Activated gamma-delta T cell treated with anti-CD3 and anti-CD28 coated beads, Interleukin-2, amount 50 U/mL, for 16 hours (primary cell): ENCODE results near the gene RBMS1.
A peak's percentile ranks its signal among the peaks of the same experiment; 100 is the strongest.
"Not testable (repeated sequence)": the region's sequence is repeated elsewhere in the genome, so short reads cannot be mapped to it uniquely, and the experiment has no call there.

Experiments used
- DNase-seq: peaks from one replicate; pipeline ENCODE4 v3.0.0-alpha.2; 2020; ENCODE audit warnings: low read depth

The RBMS1 gene

GRCh38 chr2:160434254-160434948 lies 59.2 kb downstream of the RBMS1 start:
- no peak for DNase-seq

- DNase-seq = no peak
These were observed 60.0 kb downstream of the RBMS1 start for GRCh38 chr2:160433466-160434140.

GRCh38 chr2:160432633-160433032 lies 61.0 kb downstream of the RBMS1 start:
- no peak for DNase-seq

GRCh38 chr2:160431441-160431840 lies 62.2 kb downstream of the RBMS1 start:
- no peak for DNase-seq

- no peak for DNase-seq
These were observed 63.6 kb downstream of the RBMS1 start for GRCh38 chr2:160430001-160430344.

GRCh38 chr2:160429248-160430000 lies 64.2 kb downstream of the RBMS1 start:
- DNase-seq = no peak

GRCh38 chr2:160428405-160428763 lies 65.2 kb downstream of the RBMS1 start:
- DNase-seq = no peak

- peak; percentile 44 for DNase-seq
These were observed 65.8 kb downstream of the RBMS1 start for GRCh38 chr2:160427629-160428404.

GRCh38 chr2:160426604-160427003 lies 67.0 kb downstream of the RBMS1 start:
- DNase-seq = no peak

GRCh38 chr2:160425434-160426151 lies 68.0 kb downstream of the RBMS1 start:
- no peak for DNase-seq

GRCh38 chr2:160423126-160423525 lies 70.5 kb downstream of the RBMS1 start:
- no peak for DNase-seq

- not testable (repeated sequence) for DNase-seq
These were observed 71.7 kb downstream of the RBMS1 start for GRCh38 chr2:160421646-160422501.

- DNase-seq = no peak
These were observed 72.9 kb downstream of the RBMS1 start for GRCh38 chr2:160420711-160421110.

GRCh38 chr2:160419776-160420505 lies 73.7 kb downstream of the RBMS1 start:
- no peak for DNase-seq

GRCh38 chr2:160418853-160419252 lies 74.8 kb downstream of the RBMS1 start:
- no peak for DNase-seq

- DNase-seq = no peak
These were observed 75.2 kb downstream of the RBMS1 start for GRCh38 chr2:160418398-160418765.

GRCh38 chr2:160417745-160418397 lies 75.7 kb downstream of the RBMS1 start:
- no peak for DNase-seq

GRCh38 chr2:160415991-160416390 lies 77.6 kb downstream of the RBMS1 start:
- DNase-seq = no peak

- DNase-seq = no peak
These were observed 81.7 kb downstream of the RBMS1 start for GRCh38 chr2:160411955-160412354.

GRCh38 chr2:160411167-160411566 lies 82.4 kb downstream of the RBMS1 start:
- DNase-seq = no peak
